ENCODE data around the gene FUBP3.
A peak's percentile ranks its signal among the peaks of the same experiment; 100 is the strongest.
"Not testable (repeated sequence)": the region's sequence is repeated elsewhere in the genome, so short reads cannot be mapped to it uniquely, and the experiment has no call there.

Gene FUBP3

DNA sequence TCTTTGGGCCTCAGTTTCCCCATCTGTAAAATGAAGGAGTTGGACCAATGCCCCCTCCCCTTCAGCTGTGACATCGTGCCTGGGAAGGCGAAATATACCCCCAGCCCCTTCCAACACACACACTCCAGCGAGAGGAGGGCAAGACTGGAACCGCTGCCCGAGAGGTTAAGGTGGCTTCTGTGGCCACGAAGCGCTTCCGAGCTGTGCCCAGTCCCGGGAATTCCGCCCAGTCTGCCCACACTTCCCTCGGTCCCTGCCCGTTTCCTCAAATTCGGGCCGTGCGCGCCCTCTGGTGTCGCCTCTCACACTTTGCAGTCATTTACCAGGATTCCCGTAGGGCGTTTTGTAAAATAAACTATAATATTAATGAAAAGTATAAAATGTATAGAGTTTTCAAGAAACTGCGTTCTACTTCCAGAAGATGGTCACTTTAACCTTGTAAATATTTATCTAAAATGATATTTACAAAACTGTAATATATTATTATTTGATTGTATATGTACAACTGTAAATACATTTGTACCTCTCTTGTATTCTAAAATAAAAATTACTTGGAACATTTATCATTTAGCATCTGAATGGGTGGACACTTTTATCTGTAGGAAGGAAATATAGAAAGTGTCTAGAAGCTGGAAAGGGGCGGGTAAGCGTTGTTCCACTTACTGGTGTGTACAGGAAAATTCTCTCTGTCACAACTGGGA lies 103.2 kb downstream of the FUBP3 start:
- DNase-seq (ENCODE audit: low read depth in 2 of 2): peak in 1 of 2 experiments; percentile 57

DNA sequence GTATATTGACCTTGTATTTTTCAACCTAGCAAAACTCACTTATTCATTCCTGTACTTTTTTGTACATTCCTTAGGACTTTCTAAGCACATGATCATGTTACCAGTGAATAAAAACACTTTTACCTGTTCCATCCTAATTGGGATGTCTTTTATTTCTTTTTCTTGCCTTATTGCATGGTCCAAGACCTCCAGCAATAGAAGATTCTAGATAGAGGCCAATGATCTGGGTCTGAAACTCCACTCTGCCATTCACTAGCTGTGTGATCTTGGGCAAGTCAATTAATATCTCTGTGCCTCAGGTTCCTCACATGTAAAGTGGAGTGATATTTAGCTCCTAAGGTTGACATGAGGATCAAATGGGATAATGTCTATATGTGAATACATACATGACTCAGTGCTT lies 105.7 kb downstream of the FUBP3 start:
- DNase-seq (ENCODE audit: low read depth in 2 of 2): no peak

DNA sequence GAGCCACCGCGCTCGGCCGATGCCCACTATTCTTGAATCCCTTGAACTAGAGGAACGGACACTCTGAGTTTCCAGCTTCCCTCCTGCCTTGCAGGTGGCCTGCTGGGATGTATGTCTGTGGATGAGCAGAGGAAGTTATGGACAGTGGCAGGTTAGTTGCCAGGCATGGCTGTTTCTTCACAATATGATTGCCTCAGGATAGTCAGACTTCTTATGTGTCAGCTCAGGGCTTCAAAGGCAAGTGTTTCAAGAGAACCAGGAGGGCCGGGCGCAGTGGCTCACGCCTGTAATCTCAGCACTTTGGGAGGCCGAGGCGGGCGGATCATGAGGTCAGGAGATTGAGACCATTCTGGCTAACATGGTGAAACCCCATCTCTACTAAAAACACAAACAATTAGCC lies 106.6 kb downstream of the FUBP3 start:
- DNase-seq (ENCODE audit: low read depth in 2 of 2): not testable (repeated sequence)

DNA sequence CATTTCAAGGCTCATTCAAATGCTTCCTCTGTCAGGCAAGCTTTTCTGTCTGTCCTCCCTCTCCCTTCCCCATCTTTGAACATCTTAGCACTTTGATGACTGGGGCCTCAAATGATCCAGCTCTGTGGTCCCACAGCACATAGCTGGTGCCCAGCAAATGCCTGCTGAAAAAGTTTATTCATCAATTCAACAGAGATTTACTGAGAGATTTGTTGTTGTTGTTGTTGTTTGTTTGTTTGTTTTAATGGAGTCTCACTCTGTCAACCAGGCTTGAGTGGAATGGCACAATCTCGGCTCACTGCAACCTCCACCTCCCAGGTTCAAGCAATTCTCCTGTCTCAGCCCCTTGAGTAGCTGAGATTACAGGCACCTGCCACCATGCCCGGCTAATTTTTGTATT lies 108.2 kb downstream of the FUBP3 start:
- no peak for DNase-seq (ENCODE audit: low read depth in 2 of 2)
